Fibroblast of skin of right biceps (primary cell): ENCODE data around the gene FAM222A.
A peak's percentile ranks its signal among the peaks of the same experiment; 100 is the strongest.

Experiments used
- DNase-seq: peaks from one replicate; pipeline ENCODE4 v3.0.0-alpha.2; 2013

Gene FAM222A

GRCh38 chr12:109739747-109740693, 26.4 kb downstream of the FAM222A start:
- DNase-seq: no peak

- DNase-seq: no peak
Observed at GRCh38 chr12:109740694-109741245, 27.1 kb downstream of the FAM222A start.

GRCh38 chr12:109741286-109741969, 27.8 kb downstream of the FAM222A start:
- DNase-seq: no peak

GRCh38 chr12:109741970-109742703, 28.5 kb downstream of the FAM222A start:
- DNase-seq: no peak

- DNase-seq: no peak
Observed at GRCh38 chr12:109743076-109743910, 29.7 kb downstream of the FAM222A start.

GRCh38 chr12:109744026-109744425, 30.4 kb downstream of the FAM222A start:
- DNase-seq: no peak

GRCh38 chr12:109744986-109745942, 31.6 kb downstream of the FAM222A start:
- DNase-seq: no peak

- no peak for DNase-seq
Observed at GRCh38 chr12:109752117-109753053, 38.8 kb downstream of the FAM222A start.

- no peak for DNase-seq
Observed at GRCh38 chr12:109753054-109753401, 39.4 kb downstream of the FAM222A start.

- DNase-seq: no peak
Observed at GRCh38 chr12:109753959-109754358, 40.3 kb downstream of the FAM222A start.

- no peak for DNase-seq
Observed at GRCh38 chr12:109756457-109756856, 42.8 kb downstream of the FAM222A start.

- DNase-seq: no peak
Observed at GRCh38 chr12:109757671-109758265, 44.1 kb downstream of the FAM222A start.

- no peak for DNase-seq
Observed at GRCh38 chr12:109758426-109759420, 45.1 kb downstream of the FAM222A start.

GRCh38 chr12:109759595-109759994, 46.0 kb downstream of the FAM222A start:
- no peak for DNase-seq

- no peak for DNase-seq
Observed at GRCh38 chr12:109760031-109760929, 46.7 kb downstream of the FAM222A start.

GRCh38 chr12:109760930-109761921, 47.6 kb downstream of the FAM222A start:
- DNase-seq: peak; percentile 3
